ENCODE data around the gene ATOH8. TPM values are rescaled to one million over a fixed set of nuclear protein-coding genes. Genes with fewer than 3 reads are reported as not detected.
A peak's percentile ranks its signal among the peaks of the same experiment; 100 is the strongest.

Gene ATOH8
- total RNA-seq, 2 donors from 2014 or later: not detected

GRCh38 chr2:85799215-85799956, 45.6 kb downstream of the ATOH8 start:
- Mint-ChIP-seq H3K4me3 (no peak overlapping the region), H3K4me1 (ENCODE audit: low read depth in 2 of 2) (peaks cover 9% of the 10 kb centered on the region in 2 donors), H3K27ac (peak overlapping the region in 1 of 2 donors; percentile 33), H3K9me3 (no peaks in the 10 kb centered on the region), H3K27me3 (peaks cover 15 to 32% of the 10 kb centered on the region in 2 donors), H3K36me3 (no peaks in the 10 kb centered on the region)
- ATAC-seq (no peak), DNase-seq (ENCODE audit: low spot score) (peak; percentile 31)

- H3K36me3 Mint-ChIP-seq: no peaks in the 10 kb centered on the region
- no peaks in the 10 kb centered on the region for H3K9me3 Mint-ChIP-seq
- ATAC-seq: no peak
- no peak overlapping the region for H3K27ac Mint-ChIP-seq
- H3K4me1 Mint-ChIP-seq (ENCODE audit: low read depth in 2 of 2): peaks cover 11 to 15% of the 10 kb centered on the region in 2 donors
- DNase-seq (ENCODE audit: low spot score): peak; percentile 31
- peaks cover 15 to 32% of the 10 kb centered on the region in 2 donors for H3K27me3 Mint-ChIP-seq
- H3K4me3 Mint-ChIP-seq: no peak overlapping the region
Measured at GRCh38 chr2:85800586-85800985, 46.8 kb downstream of the ATOH8 start.

GRCh38 chr2:85801871-85802270, 48.1 kb downstream of the ATOH8 start:
- Mint-ChIP-seq H3K4me1 (ENCODE audit: low read depth in 2 of 2) (peaks cover 11 to 15% of the 10 kb centered on the region in 2 donors), H3K36me3 (no peaks in the 10 kb centered on the region), H3K27ac (no peak overlapping the region), H3K9me3 (no peaks in the 10 kb centered on the region), H3K27me3 (peaks cover 15 to 32% of the 10 kb centered on the region in 2 donors), H3K4me3 (no peak overlapping the region)
- ATAC-seq: no peak
- DNase-seq (ENCODE audit: low spot score): no peak

- H3K4me1 Mint-ChIP-seq (ENCODE audit: low read depth in 2 of 2): peaks cover 11 to 15% of the 10 kb centered on the region in 2 donors
- peaks cover 9 to 26% of the 10 kb centered on the region in 2 donors for H3K27me3 Mint-ChIP-seq
- ATAC-seq (no peak), DNase-seq (ENCODE audit: low spot score) (no peak)
- no peaks in the 10 kb centered on the region for H3K36me3 Mint-ChIP-seq
- H3K9me3 Mint-ChIP-seq: no peaks in the 10 kb centered on the region
- H3K27ac Mint-ChIP-seq: no peak overlapping the region
- no peak overlapping the region for H3K4me3 Mint-ChIP-seq
Measured at GRCh38 chr2:85802354-85803103, 48.7 kb downstream of the ATOH8 start.

- no peaks in the 10 kb centered on the region for H3K36me3 Mint-ChIP-seq
- ATAC-seq (no peak), DNase-seq (ENCODE audit: low spot score) (no peak)
- H3K27ac Mint-ChIP-seq: no peak overlapping the region
- no peaks in the 10 kb centered on the region for H3K9me3 Mint-ChIP-seq
- no peak overlapping the region for H3K4me3 Mint-ChIP-seq
- H3K4me1 Mint-ChIP-seq (ENCODE audit: low read depth in 2 of 2): peaks cover 11 to 15% of the 10 kb centered on the region in 2 donors
- peaks cover 6 to 13% of the 10 kb centered on the region in 2 donors for H3K27me3 Mint-ChIP-seq
Measured at GRCh38 chr2:85803704-85804425, 50.1 kb downstream of the ATOH8 start.

GRCh38 chr2:85804583-85804982, 50.8 kb downstream of the ATOH8 start:
- H3K4me3 Mint-ChIP-seq: no peak overlapping the region
- no peaks in the 10 kb centered on the region for H3K9me3 Mint-ChIP-seq
- H3K27me3 Mint-ChIP-seq: peaks cover 5 to 9% of the 10 kb centered on the region in 2 donors
- H3K36me3 Mint-ChIP-seq: no peaks in the 10 kb centered on the region
- ATAC-seq (peak; percentile 39 to 65), DNase-seq (ENCODE audit: low spot score) (no peak)
- no peak overlapping the region for H3K27ac Mint-ChIP-seq
- H3K4me1 Mint-ChIP-seq (ENCODE audit: low read depth in 2 of 2): peaks cover 11 to 15% of the 10 kb centered on the region in 2 donors

- H3K9me3 Mint-ChIP-seq: no peaks in the 10 kb centered on the region
- no peak overlapping the region for H3K4me3 Mint-ChIP-seq
- ATAC-seq (no peak), DNase-seq (ENCODE audit: low spot score) (no peak)
- peaks cover 0 to 3% of the 10 kb centered on the region in 2 donors for H3K27me3 Mint-ChIP-seq
- no peaks in the 10 kb centered on the region for H3K36me3 Mint-ChIP-seq
- no peak overlapping the region for H3K27ac Mint-ChIP-seq
- peaks cover 11 to 15% of the 10 kb centered on the region in 2 donors for H3K4me1 Mint-ChIP-seq (ENCODE audit: low read depth in 2 of 2)
Measured at GRCh38 chr2:85806358-85807118, 52.7 kb downstream of the ATOH8 start.

- Mint-ChIP-seq H3K4me3 (no peak overlapping the region), H3K27me3 (peaks cover 0 to 3% of the 10 kb centered on the region in 2 donors), H3K9me3 (no peaks in the 10 kb centered on the region), H3K27ac (no peak overlapping the region), H3K36me3 (no peaks in the 10 kb centered on the region), H3K4me1 (ENCODE audit: low read depth in 2 of 2) (peaks cover 11 to 15% of the 10 kb centered on the region in 2 donors)
- ATAC-seq (no peak), DNase-seq (ENCODE audit: low spot score) (no peak)
Measured at GRCh38 chr2:85807756-85808155, 54.0 kb downstream of the ATOH8 start.

GRCh38 chr2:85810371-85811179, 56.8 kb downstream of the ATOH8 start:
- Mint-ChIP-seq H3K27ac (no peak overlapping the region), H3K4me1 (ENCODE audit: low read depth in 2 of 2) (peaks cover 0 to 6% of the 10 kb centered on the region in 2 donors), H3K9me3 (no peaks in the 10 kb centered on the region), H3K4me3 (no peak overlapping the region), H3K36me3 (no peaks in the 10 kb centered on the region), H3K27me3 (peaks cover 0 to 14% of the 10 kb centered on the region in 2 donors)
- no peak for DNase-seq (ENCODE audit: low spot score)
- no peak for ATAC-seq

GRCh38 chr2:85811180-85812093, 57.6 kb downstream of the ATOH8 start:
- Mint-ChIP-seq H3K27me3 (peaks cover 0 to 14% of the 10 kb centered on the region in 2 donors), H3K27ac (no peak overlapping the region), H3K4me3 (no peak overlapping the region), H3K9me3 (no peaks in the 10 kb centered on the region), H3K36me3 (no peaks in the 10 kb centered on the region), H3K4me1 (ENCODE audit: low read depth in 2 of 2) (peaks cover 0 to 6% of the 10 kb centered on the region in 2 donors)
- ATAC-seq: no peak
- no peak for DNase-seq (ENCODE audit: low spot score)

- DNase-seq (ENCODE audit: low spot score) (no peak), ATAC-seq (no peak)
- Mint-ChIP-seq H3K27ac (no peak overlapping the region), H3K9me3 (no peaks in the 10 kb centered on the region), H3K4me3 (no peak overlapping the region), H3K4me1 (ENCODE audit: low read depth in 2 of 2) (peaks cover 0 to 6% of the 10 kb centered on the region in 2 donors), H3K27me3 (peaks cover 0 to 14% of the 10 kb centered on the region in 2 donors), H3K36me3 (no peaks in the 10 kb centered on the region)
Measured at GRCh38 chr2:85812094-85812735, 58.4 kb downstream of the ATOH8 start.

Data from natural killer cell treated with Interleukin-12 subunit alpha and Interleukin-12 subunit beta and Interleukin-15 and Interleukin-18, amount 100 ng/mL, for 72 hours (primary cell).